ENCODE measurements around the gene RBFA. TPM values are rescaled to one million over a fixed set of nuclear protein-coding genes. Genes with fewer than 3 reads are reported as not detected.

RBFA gene
- polyA plus RNA-seq, 1 of the 3 experiments (the other 2 are of a cell fraction): 57.6 TPM

DNA sequence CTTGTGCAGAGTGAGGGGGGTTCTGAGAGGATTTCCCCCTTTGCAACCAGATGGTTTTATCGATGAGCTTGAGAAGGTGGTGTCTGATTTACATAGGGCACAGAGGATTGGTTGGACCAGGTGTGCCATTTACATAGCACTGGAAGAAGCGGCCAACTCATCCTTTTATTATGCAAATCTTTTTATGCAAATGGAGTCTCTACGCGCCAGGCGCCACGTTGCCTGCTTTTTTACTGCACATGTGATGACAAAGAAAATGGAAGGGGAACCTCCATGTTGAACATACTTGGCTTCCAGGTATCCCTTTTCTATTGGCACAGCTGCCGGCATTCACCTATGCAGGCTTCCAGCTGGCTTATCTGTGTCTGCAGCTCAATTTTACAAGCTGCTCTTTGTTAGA is 27.5 kb upstream of the RBFA start:
- no peak for TF ChIP-seq FOSL2 (IDR thresholded peaks at IDR 0.05; ENCODE audit: borderline replicate concordance, low read depth)
- no peak for TF ChIP-seq TAF1 (IDR thresholded peaks at IDR 0.05; ENCODE audit: borderline replicate concordance, low read depth, low read length)
- no peak for TF ChIP-seq GATA2 (CRISPR knock-in tag; IDR thresholded peaks at IDR 0.05)
- TF ChIP-seq, protein P1, sequence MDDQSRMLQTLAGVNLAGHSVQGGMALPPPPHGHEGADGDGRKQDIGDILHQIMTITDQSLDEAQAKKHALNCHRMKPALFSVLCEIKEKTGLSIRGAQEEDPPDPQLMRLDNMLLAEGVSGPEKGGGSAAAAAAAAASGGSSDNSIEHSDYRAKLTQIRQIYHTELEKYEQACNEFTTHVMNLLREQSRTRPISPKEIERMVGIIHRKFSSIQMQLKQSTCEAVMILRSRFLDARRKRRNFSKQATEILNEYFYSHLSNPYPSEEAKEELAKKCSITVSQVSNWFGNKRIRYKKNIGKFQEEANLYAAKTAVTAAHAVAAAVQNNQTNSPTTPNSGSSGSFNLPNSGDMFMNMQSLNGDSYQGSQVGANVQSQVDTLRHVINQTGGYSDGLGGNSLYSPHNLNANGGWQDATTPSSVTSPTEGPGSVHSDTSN (IDR thresholded peaks at IDR 0.05): no peak
- no peak for TF ChIP-seq ELF1 (IDR thresholded peaks at IDR 0.05)
- TF ChIP-seq, protein P2, sequence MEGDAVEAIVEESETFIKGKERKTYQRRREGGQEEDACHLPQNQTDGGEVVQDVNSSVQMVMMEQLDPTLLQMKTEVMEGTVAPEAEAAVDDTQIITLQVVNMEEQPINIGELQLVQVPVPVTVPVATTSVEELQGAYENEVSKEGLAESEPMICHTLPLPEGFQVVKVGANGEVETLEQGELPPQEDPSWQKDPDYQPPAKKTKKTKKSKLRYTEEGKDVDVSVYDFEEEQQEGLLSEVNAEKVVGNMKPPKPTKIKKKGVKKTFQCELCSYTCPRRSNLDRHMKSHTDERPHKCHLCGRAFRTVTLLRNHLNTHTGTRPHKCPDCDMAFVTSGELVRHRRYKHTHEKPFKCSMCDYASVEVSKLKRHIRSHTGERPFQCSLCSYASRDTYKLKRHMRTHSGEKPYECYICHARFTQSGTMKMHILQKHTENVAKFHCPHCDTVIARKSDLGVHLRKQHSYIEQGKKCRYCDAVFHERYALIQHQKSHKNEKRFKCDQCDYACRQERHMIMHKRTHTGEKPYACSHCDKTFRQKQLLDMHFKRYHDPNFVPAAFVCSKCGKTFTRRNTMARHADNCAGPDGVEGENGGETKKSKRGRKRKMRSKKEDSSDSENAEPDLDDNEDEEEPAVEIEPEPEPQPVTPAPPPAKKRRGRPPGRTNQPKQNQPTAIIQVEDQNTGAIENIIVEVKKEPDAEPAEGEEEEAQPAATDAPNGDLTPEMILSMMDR (IDR thresholded peaks at IDR 0.05): no peak
- DNase-seq: no peak
- Histone ChIP-seq H4K20me1 (ENCODE audit: insufficient read depth) (no peaks in the 10 kb centered on the region), H3K27ac (ENCODE audit: low read depth in 2 of 2, low read length in 1 of 2) (no peak overlapping the region), H3K79me2 (ENCODE audit: insufficient read depth) (no peaks in the 10 kb centered on the region), H2AFZ (ENCODE audit: low read depth) (no peak overlapping the region), H3K4me2 (no peak overlapping the region), H3K36me3 (replicated peaks in 1 of 2; ENCODE audit: control insufficient read depth in 1 of 2, insufficient read depth in 2 of 2, low read length in 1 of 2) (no peaks in the 10 kb centered on the region), H3K9me3 (no peaks in the 10 kb centered on the region), H3F3A (replicated peaks; ENCODE audit: insufficient read depth) (peaks cover 13% of the 10 kb centered on the region), H3K4me1 (ENCODE audit: control insufficient read depth in 1 of 2, insufficient read depth in 2 of 2, low read depth in 1 of 2, low read length in 1 of 2) (peaks cover 0 to 10% of the 10 kb centered on the region in 2 experiments; a peak in 1 of 4 replicates), H3K9me2 (no peaks in the 10 kb centered on the region), H3K9ac (no peak overlapping the region), H3K27me3 (ENCODE audit: insufficient read depth) (no peaks in the 10 kb centered on the region), H3K4me3 (ENCODE audit: low read depth in 2 of 2, low read length in 1 of 2) (no peak overlapping the region)
- ChIA-PET POLR2A (no interaction called here), CTCF (no interaction called here)
- WGBS (ENCODE audit: low lambda C conversion rate): 77% methylated on average over 7 of the region's 7 CpGs

DNA sequence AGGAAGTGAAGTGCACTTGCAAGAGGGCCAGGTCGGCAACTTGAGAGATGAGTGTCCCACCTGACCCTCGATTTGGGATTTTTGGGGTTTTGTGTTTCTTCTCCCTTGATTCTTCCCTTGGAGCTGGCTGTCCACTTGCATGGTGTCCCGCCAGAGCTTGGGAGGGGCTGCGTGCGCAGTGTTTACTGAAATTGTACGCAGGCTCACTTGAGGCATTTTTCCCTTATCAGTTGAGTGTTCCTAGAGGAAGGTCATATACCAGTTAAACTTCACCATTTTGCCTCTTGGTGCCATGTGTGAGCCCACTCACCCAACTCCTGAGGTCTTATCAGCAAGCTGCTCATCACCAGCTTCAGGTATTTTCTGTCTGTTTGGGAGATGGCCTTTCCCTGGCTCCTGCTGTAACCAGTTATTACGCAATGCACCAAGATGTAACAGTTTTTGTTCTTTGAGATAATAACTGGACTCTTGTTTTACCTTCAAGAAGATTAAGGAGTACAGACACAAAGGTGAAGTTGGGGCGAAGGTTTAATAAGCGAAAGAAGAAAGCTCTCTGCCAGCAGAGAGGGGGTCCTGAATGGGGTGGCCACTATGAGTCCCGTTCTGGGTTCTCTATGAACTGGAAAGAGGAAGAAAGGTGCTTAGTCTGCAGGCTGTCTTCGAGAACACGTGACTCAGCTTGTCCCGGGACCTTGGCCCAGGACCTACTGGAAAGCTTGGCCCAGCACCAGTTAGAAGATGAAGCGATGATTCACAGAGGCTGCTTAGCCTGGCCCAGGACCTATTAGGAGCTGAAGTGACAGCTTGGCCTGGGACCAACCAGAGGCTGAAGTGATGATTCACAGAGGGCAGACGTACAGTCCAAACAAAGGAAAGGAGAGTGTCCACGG is 24.3 kb upstream of the RBFA start:
- Histone ChIP-seq H3K9ac (peak overlapping the region; percentile 20; the same call in 1 of the 2 replicates), H3K4me3 (ENCODE audit: low read depth in 2 of 2, low read length in 1 of 2) (no peak overlapping the region)
- no peak for DNase-seq

More for the DNA sequence above, 24.3 kb upstream of the RBFA start:
- Histone ChIP-seq H4K20me1 (ENCODE audit: insufficient read depth) (no peaks in the 10 kb centered on the region), H3K79me2 (ENCODE audit: insufficient read depth) (no peaks in the 10 kb centered on the region), H3K27me3 (ENCODE audit: insufficient read depth) (no peaks in the 10 kb centered on the region), H2AFZ (ENCODE audit: low read depth) (no peak overlapping the region), H3F3A (replicated peaks; ENCODE audit: insufficient read depth) (peaks cover 13% of the 10 kb centered on the region), H3K27ac (ENCODE audit: low read depth in 2 of 2, low read length in 1 of 2) (peak overlapping the region; percentile 67 to 80), H3K4me2 (peak overlapping the region; percentile 43), H3K9me3 (no peaks in the 10 kb centered on the region), H3K9me2 (no peaks in the 10 kb centered on the region), H3K4me1 (ENCODE audit: control insufficient read depth in 1 of 2, insufficient read depth in 2 of 2, low read depth in 1 of 2, low read length in 1 of 2) (peaks cover 0 to 10% of the 10 kb centered on the region in 2 experiments; a peak in 1 of 4 replicates), H3K36me3 (replicated peaks in 1 of 2; ENCODE audit: control insufficient read depth in 1 of 2, insufficient read depth in 2 of 2, low read length in 1 of 2) (no peaks in the 10 kb centered on the region)
- ChIA-PET POLR2A (no interaction called here), CTCF (interaction anchor here (0.7 kb wide), 1 partner anchor 667 kb away, joined by 3 read pairs; no protein-coding TSS in a partner anchor)
- WGBS (ENCODE audit: low lambda C conversion rate): 56% methylated on average over 16 of the region's 16 CpGs
- TF ChIP-seq, protein P2 (IDR thresholded peaks at IDR 0.05): no peak
- TF ChIP-seq RXRA (IDR thresholded peaks at IDR 0.05; ENCODE audit: borderline replicate concordance, low read depth) (no peak), JUND (IDR thresholded peaks at IDR 0.05) (peak; percentile 72), SIN3A (IDR thresholded peaks at IDR 0.05; ENCODE audit: borderline replicate concordance, low read depth, low read length) (no peak), NFIC (IDR thresholded peaks at IDR 0.05; ENCODE audit: borderline replicate concordance) (peak; percentile 96), EP300 (IDR thresholded peaks at IDR 0.05; ENCODE audit: borderline replicate concordance in 1 of 2, low read depth in 1 of 2, low read length in 1 of 2) (no peak), POLR2AphosphoS5 (IDR thresholded peaks at IDR 0.05; ENCODE audit: low read depth, low read length) (0 out of 2 replicates have a peak, but pooled peaks have one; percentile 27), SMC3 (IDR thresholded peaks at IDR 0.05; ENCODE audit: low read depth, low read length) (no peak), TCF12 (IDR thresholded peaks at IDR 0.05) (peak; percentile 80), NRF1 (IDR thresholded peaks at IDR 0.05; ENCODE audit: low read depth, low read length) (no peak), CHD2 (IDR thresholded peaks at IDR 0.05; ENCODE audit: low read length, partially characterized antibody) (no peak), ELF1 (IDR thresholded peaks at IDR 0.05) (no peak), TAF1 (IDR thresholded peaks at IDR 0.05; ENCODE audit: borderline replicate concordance, low read depth, low read length) (no peak), FOSL2 (IDR thresholded peaks at IDR 0.05; ENCODE audit: borderline replicate concordance, low read depth) (peak; percentile 93)
- TF ChIP-seq, protein P3, sequence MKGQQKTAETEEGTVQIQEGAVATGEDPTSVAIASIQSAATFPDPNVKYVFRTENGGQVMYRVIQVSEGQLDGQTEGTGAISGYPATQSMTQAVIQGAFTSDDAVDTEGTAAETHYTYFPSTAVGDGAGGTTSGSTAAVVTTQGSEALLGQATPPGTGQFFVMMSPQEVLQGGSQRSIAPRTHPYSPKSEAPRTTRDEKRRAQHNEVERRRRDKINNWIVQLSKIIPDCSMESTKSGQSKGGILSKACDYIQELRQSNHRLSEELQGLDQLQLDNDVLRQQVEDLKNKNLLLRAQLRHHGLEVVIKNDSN (IDR thresholded peaks at IDR 0.05; ENCODE audit: borderline replicate concordance, low read depth): peak; percentile 89
- TF ChIP-seq, protein P1 (IDR thresholded peaks at IDR 0.05): peak; percentile 87
- TF ChIP-seq, protein P4, sequence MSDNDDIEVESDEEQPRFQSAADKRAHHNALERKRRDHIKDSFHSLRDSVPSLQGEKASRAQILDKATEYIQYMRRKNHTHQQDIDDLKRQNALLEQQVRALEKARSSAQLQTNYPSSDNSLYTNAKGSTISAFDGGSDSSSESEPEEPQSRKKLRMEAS (IDR thresholded peaks at IDR 0.05; ENCODE audit: low read depth): peak; percentile 91
